Measurements from ENCODE around the gene GNS. TPM values are rescaled to one million over a fixed set of nuclear protein-coding genes. Genes with fewer than 3 reads are reported as not detected.

The GNS gene
- total RNA-seq, 1 donor from 2014 or later: 21.3 TPM

DNA sequence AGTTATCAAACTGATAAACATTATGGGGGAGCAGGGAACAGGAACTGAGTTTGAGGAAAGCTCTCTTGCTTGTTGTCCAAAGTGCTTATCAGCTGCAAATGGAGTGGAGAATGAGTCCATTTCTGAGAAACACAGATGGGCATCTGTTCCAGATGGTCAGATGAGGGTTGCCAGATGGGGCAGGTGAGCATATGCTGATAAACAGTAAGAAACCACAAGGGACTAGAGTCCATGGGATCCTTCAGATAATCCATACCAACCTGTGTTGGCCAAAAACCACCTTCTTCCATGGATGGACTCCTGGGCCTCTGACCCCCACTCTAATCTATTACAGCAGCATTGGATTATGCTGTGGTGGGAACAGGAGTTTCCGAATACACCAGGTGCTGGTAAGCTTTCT, 38.3 kb downstream of the GNS start:
- H3K4me1 Mint-ChIP-seq (ENCODE audit: low read depth): peaks cover 16% of the 10 kb centered on the region
- H3K36me3 Mint-ChIP-seq (ENCODE audit: low read depth): peaks cover 29% of the 10 kb centered on the region
- H3K4me3 Mint-ChIP-seq: no peak overlapping the region
- intact Hi-C loops (cut with micrococcal nuclease): no loop called here
- H3K27me3 Mint-ChIP-seq (ENCODE audit: insufficient read depth): no peaks in the 10 kb centered on the region
- no peak overlapping the region for H3K27ac Mint-ChIP-seq
- DNase-seq (ENCODE audit: low spot score): no peak
- H3K9me3 Mint-ChIP-seq: no peaks in the 10 kb centered on the region

DNA sequence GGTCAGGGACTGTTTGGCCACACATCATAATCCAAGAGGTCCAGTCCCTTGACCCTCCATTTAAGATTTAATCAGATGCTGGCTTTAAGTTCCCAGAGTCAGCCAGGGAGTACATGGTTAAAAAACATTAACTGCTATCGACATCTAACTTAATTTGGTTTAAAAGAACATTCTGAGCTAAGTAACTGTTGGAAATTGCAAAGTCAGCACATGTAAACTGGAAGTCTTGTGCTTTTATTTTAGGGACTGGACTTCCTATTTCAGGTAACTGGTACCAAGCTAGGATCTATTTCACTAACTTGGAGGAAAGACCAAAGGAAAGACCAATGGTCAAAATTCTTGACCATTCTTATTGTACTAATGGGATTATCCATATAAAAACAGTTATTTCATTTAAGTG, 40.6 kb downstream of the GNS start:
- Mint-ChIP-seq H3K4me3 (no peak overlapping the region), H3K27me3 (ENCODE audit: insufficient read depth) (no peaks in the 10 kb centered on the region), H3K4me1 (ENCODE audit: low read depth) (peaks cover 33% of the 10 kb centered on the region), H3K9me3 (no peaks in the 10 kb centered on the region), H3K27ac (no peak overlapping the region), H3K36me3 (ENCODE audit: low read depth) (peaks cover 43% of the 10 kb centered on the region)
- intact Hi-C loops (cut with micrococcal nuclease): no loop called here
- DNase-seq (ENCODE audit: low spot score): no peak

DNA sequence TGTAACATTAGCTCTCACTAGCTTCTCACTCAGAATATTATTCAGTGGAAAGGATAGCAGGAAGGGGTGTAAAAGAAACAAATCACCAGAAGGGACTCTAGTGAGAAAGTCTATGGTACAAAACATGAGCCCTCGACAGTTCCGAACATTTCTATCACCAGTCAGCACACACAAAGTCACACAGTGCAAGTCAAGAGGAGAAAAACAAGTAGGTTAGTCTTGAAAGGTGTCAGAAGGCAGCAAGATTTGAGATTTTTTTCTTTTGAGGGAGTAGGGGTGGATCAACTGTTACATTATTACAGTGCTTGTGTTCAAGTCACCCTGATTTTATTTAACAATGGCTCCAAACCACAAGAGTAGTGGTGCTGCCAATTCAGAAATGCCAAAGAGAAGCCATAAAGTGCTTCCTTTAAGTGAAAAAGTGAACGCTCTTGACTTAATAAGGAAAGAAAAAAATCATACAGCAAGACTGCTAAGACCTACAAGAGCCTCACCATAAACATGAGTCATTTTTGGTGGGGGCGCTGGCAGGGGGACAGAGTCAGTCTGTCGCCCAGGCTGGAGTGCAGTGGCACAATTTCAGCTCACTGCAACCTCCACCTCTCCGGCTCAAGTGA, 42.3 kb downstream of the GNS start:
- peaks cover 40% of the 10 kb centered on the region for H3K36me3 Mint-ChIP-seq (ENCODE audit: low read depth)

DNA sequence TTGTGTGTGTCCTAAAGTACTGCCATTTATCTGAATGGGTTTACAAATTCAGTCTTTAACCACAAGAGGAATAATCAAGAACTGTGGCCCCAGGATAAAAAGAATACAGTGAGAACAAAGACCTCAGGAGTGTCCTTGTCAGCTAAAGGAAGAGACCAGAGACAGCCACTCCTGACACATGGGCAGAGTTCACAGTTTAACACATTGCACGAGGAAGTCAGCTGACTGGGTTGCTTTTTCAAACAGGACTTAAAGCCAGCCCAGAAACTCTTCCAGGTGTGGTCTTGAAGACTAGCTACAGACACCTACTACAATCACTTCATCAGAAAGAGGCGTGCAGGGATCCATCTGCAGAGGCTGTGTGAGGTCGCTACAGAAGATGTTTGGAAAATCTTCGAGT, 42.8 kb downstream of the GNS start:
- Mint-ChIP-seq H3K4me3 (no peak overlapping the region), H3K27me3 (ENCODE audit: insufficient read depth) (no peaks in the 10 kb centered on the region), H3K36me3 (ENCODE audit: low read depth) (peaks cover 39% of the 10 kb centered on the region), H3K9me3 (no peaks in the 10 kb centered on the region), H3K27ac (peak overlapping the region; percentile 36), H3K4me1 (ENCODE audit: low read depth) (peaks cover 35% of the 10 kb centered on the region)
- intact Hi-C loops (cut with micrococcal nuclease): no loop called here
- no peak for DNase-seq (ENCODE audit: low spot score)

More for the DNA sequence above, 42.3 kb downstream of the GNS start:
- Mint-ChIP-seq H3K9me3 (no peaks in the 10 kb centered on the region), H3K4me3 (no peak overlapping the region), H3K4me1 (ENCODE audit: low read depth) (peaks cover 35% of the 10 kb centered on the region), H3K27me3 (ENCODE audit: insufficient read depth) (no peaks in the 10 kb centered on the region), H3K27ac (peak overlapping the region; percentile 36)
- DNase-seq (ENCODE audit: low spot score): no peak
- intact Hi-C loops (cut with micrococcal nuclease): no loop called here

DNA sequence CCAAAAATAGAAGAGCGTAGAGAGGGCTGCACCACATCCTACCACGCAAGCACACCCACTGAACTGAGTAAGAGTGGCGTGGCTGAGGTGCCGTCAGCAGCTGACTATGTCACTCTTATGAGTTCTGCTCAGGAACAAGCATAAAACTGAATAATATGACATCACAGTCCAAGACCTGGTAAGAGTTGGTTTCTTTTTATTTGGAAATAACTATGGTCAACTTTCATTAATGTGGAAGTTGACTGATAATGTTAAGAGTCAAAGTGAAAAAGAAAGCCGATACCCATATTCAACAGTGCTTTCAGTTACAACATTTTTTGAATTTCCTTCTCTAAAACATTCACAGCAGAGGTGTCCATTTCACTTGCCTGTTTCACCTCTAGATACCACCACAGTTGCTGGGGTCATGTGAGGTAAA, 44.6 kb downstream of the GNS start:
- H3K4me3 Mint-ChIP-seq: no peak overlapping the region
- no peaks in the 10 kb centered on the region for H3K27me3 Mint-ChIP-seq (ENCODE audit: insufficient read depth)
- peaks cover 32% of the 10 kb centered on the region for H3K36me3 Mint-ChIP-seq (ENCODE audit: low read depth)
- no peak for DNase-seq (ENCODE audit: low spot score)
- H3K4me1 Mint-ChIP-seq (ENCODE audit: low read depth): peaks cover 35% of the 10 kb centered on the region
- intact Hi-C loops (cut with micrococcal nuclease): no loop called here
- no peaks in the 10 kb centered on the region for H3K9me3 Mint-ChIP-seq
- H3K27ac Mint-ChIP-seq: no peak overlapping the region

DNA sequence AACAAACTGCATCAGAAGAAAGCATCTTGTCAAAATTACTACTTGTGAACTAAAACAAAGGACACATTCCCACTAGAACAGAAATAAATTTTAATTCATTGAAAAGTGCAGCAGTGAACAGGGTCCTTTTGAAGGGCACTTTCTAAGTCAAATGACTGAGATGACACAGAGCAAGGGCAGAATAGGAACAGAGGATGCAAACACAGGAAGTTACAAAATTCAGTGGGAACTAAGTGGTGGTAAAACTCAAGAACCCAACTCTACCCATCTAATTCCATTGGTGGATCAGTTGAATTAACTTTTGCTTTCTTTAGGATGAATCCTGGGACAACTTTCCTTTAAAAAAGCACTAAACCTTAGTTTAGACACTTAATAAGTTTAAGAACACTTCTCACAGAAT, 45.8 kb downstream of the GNS start:
- H3K27me3 Mint-ChIP-seq (ENCODE audit: insufficient read depth): no peaks in the 10 kb centered on the region
- peaks cover 35% of the 10 kb centered on the region for H3K4me1 Mint-ChIP-seq (ENCODE audit: low read depth)
- H3K9me3 Mint-ChIP-seq: no peaks in the 10 kb centered on the region
- no peak for DNase-seq (ENCODE audit: low spot score)
- no peak overlapping the region for H3K4me3 Mint-ChIP-seq
- no peak overlapping the region for H3K27ac Mint-ChIP-seq
- intact Hi-C loops (cut with micrococcal nuclease): no loop called here
- peaks cover 32% of the 10 kb centered on the region for H3K36me3 Mint-ChIP-seq (ENCODE audit: low read depth)

DNA sequence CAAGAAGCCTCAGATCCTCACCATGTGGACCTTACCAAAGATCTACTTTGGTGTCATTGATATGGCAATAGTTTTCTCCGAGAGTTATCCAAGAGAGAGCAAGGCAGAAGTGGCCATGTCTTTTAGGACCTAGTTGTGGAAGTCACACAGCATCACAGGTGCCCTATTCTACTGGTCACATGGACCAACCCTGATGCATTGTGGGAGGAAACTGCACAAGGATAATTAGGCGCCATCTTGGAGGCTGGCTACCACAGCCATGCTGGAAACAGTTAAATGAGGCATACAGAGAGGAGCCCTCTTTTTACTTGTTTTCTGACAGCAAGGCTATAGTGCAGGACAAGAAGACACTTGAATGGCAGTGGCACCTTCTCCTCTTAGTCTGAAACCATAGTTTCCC, 49.8 kb downstream of the GNS start:
- Mint-ChIP-seq H3K27ac (no peak overlapping the region), H3K4me1 (ENCODE audit: low read depth) (peaks cover 14% of the 10 kb centered on the region), H3K27me3 (ENCODE audit: insufficient read depth) (no peaks in the 10 kb centered on the region), H3K36me3 (ENCODE audit: low read depth) (peaks cover 12% of the 10 kb centered on the region), H3K4me3 (no peak overlapping the region), H3K9me3 (no peaks in the 10 kb centered on the region)
- intact Hi-C loops (cut with micrococcal nuclease): no loop called here
- DNase-seq (ENCODE audit: low spot score): no peak

DNA sequence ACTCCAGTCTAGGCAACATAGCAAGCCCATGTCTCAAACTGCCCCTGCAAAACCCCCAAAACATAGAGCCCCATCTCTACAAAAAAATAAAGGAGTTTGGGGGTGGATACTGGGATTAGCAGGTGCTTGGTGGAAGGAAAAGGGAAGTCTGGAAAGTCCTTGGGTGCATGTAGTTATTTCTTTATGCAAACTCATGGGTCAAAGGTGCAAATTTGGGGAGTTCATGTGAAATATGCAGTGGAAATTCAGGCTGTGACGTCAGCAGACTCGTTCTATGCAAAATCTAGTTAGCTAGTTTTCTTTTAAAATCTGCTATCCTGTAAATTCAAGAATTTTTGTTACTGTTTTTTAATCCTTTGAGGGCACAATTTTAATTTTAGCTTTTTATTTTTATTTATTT, 51.3 kb downstream of the GNS start:
- Mint-ChIP-seq H3K36me3 (ENCODE audit: low read depth) (peaks cover 8% of the 10 kb centered on the region), H3K27ac (no peak overlapping the region), H3K4me1 (ENCODE audit: low read depth) (no peaks in the 10 kb centered on the region), H3K4me3 (no peak overlapping the region), H3K9me3 (no peaks in the 10 kb centered on the region), H3K27me3 (ENCODE audit: insufficient read depth) (no peaks in the 10 kb centered on the region)
- DNase-seq (ENCODE audit: low spot score): no peak
- intact Hi-C loops (cut with micrococcal nuclease): no loop called here

DNA sequence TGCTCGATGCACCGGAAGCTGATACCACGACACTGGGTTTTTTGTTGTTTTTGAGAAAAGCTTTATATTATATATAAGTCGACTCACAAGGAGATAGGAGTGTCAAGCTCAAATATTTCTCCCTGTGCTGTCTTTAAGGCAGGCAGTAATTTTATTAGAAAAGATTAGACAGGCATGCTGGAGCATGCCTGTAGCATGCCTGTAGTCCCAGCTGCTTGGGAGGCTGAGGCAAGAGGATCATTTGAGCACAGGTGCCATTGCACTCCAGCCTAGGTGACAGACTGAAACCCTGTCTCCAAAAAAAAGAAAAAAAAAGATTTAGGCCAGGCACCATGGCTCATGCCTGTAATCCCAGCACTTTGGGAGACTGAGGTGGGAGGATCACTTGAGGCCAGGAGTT, 51.8 kb downstream of the GNS start:
- no peaks in the 10 kb centered on the region for H3K4me1 Mint-ChIP-seq (ENCODE audit: low read depth)
- H3K36me3 Mint-ChIP-seq (ENCODE audit: low read depth): peaks cover 8% of the 10 kb centered on the region
- H3K4me3 Mint-ChIP-seq: no peak overlapping the region
- intact Hi-C loops (cut with micrococcal nuclease): no loop called here
- no peak for DNase-seq (ENCODE audit: low spot score)
- no peak overlapping the region for H3K27ac Mint-ChIP-seq
- no peaks in the 10 kb centered on the region for H3K9me3 Mint-ChIP-seq
- H3K27me3 Mint-ChIP-seq (ENCODE audit: insufficient read depth): no peaks in the 10 kb centered on the region

DNA sequence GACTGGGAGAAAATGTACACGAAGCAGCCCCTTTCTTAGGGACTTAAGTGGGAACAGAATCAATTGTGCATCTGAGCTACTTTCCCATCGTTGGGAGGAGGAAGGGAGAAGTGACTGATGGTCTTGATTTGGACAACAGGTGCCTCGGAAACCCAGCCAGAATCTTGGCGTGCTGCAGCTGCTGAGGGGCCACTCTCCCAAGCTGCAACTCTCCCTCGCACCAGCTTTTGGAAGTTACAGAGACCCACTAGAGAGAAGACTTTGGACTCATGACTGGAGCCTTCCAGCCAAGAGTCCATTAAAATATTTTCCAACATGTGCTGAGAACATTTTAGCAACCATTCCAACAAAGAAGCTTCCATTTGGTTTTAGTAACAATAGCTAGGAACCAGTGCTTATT, 52.3 kb downstream of the GNS start:
- intact Hi-C loops (cut with micrococcal nuclease): no loop called here
- Mint-ChIP-seq H3K36me3 (ENCODE audit: low read depth) (peaks cover 11% of the 10 kb centered on the region), H3K4me3 (no peak overlapping the region), H3K4me1 (ENCODE audit: low read depth) (no peaks in the 10 kb centered on the region), H3K27me3 (ENCODE audit: insufficient read depth) (no peaks in the 10 kb centered on the region), H3K9me3 (no peaks in the 10 kb centered on the region), H3K27ac (no peak overlapping the region)
- no peak for DNase-seq (ENCODE audit: low spot score)

DNA sequence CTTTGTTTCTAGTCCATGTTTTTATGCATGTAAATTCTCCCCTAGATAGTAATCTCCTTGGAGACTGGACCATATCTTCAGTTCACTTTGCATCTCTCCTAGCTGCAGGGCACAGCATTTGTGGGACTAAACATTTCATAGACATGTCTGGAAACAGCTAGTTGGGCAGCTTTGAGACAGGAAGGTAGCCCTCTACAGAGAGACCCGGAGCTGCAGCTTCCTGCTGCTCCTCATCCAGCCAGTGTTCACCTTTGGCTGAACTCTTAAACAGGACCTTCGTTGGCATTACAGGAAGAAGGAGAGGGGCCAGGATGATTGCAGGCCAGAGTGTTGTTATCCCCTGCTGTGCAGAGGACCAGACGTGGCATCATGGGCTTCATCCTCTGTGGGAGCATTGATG, 52.9 kb downstream of the GNS start:
- intact Hi-C loops (cut with micrococcal nuclease): no loop called here
- no peaks in the 10 kb centered on the region for H3K9me3 Mint-ChIP-seq
- peaks cover 3% of the 10 kb centered on the region for H3K4me1 Mint-ChIP-seq (ENCODE audit: low read depth)
- no peak overlapping the region for H3K27ac Mint-ChIP-seq
- H3K27me3 Mint-ChIP-seq (ENCODE audit: insufficient read depth): no peaks in the 10 kb centered on the region
- DNase-seq (ENCODE audit: low spot score): no peak
- H3K4me3 Mint-ChIP-seq: no peak overlapping the region
- H3K36me3 Mint-ChIP-seq (ENCODE audit: low read depth): peaks cover 9% of the 10 kb centered on the region

DNA sequence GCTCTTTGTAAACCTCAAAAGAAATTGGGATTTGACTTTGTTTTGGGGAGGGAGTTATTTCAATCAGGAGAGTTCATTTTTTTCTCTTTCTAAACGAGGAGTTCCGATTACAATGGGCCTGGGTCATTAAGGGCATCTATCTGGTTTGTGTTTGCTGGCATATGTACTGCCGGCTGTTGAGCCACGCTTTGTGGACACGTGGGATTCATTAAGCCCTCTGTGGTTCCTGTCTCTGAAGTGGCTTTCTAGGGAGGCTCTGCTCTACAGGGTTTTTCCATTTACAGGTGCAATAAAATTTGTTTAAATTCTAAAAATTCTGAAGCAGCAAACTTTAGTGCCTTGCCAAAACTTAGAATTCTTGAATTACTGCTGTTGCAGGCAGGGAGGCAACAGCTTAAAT, 57.9 kb downstream of the GNS start:
- Mint-ChIP-seq H3K4me1 (ENCODE audit: low read depth) (peaks cover 35% of the 10 kb centered on the region), H3K27ac (peak overlapping the region; percentile 64), H3K9me3 (no peaks in the 10 kb centered on the region), H3K4me3 (peak overlapping the region; percentile 19), H3K27me3 (ENCODE audit: insufficient read depth) (no peaks in the 10 kb centered on the region), H3K36me3 (ENCODE audit: low read depth) (peaks cover 16% of the 10 kb centered on the region)
- intact Hi-C loops (cut with micrococcal nuclease): no loop called here
- DNase-seq (ENCODE audit: low spot score): no peak

DNA sequence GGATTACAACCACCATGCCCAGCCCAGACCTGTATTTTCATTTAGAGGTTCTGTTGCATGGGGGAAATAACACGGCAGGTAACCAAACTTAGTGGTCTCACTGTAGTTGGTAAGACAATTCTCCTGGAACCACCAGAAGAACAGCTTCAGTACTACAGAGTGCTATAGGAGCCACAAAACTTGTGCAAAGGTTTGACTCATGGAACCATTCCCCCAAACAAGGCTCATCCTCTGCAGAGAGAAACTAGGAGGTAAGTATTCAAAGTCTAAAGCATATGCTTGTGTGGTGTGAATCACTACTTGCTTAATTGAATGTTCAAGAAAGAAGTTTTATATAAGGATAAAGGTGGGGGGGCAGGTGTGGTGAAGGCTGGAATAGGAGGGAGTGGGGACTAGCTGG, 58.7 kb downstream of the GNS start:
- peaks cover 16% of the 10 kb centered on the region for H3K36me3 Mint-ChIP-seq (ENCODE audit: low read depth)
- no peaks in the 10 kb centered on the region for H3K27me3 Mint-ChIP-seq (ENCODE audit: insufficient read depth)
- H3K9me3 Mint-ChIP-seq: no peaks in the 10 kb centered on the region
- intact Hi-C loops (cut with micrococcal nuclease): no loop called here
- H3K27ac Mint-ChIP-seq: peak overlapping the region; percentile 64
- peaks cover 43% of the 10 kb centered on the region for H3K4me1 Mint-ChIP-seq (ENCODE audit: low read depth)
- H3K4me3 Mint-ChIP-seq: peak overlapping the region; percentile 27
- no peak for DNase-seq (ENCODE audit: low spot score)

DNA sequence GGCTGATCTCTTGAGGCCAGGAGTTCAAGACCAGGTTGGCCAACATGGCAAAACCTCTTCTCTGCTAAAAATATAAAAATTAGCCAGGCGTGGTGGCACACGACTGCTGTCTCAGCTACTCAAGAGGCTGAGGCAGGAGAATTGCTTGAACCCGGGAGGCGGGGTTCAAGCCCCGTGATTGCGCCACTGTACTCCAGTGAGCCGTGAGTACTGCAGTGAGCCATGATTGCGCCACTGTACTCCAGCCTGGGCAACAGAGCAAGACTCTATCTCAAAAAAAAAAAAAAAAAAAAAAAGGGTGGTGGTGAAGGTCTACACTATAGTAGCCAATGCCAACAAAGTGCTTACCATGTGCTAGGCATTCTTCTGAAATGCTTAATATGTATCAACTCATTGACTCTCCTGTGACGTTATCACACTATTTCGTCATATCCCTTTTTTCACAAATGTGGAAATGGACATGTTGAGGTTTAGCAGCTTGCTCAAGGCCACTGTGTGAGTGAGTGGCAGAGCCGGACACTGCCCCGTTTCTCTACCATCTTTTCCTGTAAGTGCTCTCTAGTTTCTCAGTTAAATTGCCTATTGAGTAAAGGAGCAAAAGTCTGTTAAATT, 59.6 kb downstream of the GNS start:
- Mint-ChIP-seq H3K36me3 (ENCODE audit: low read depth) (peaks cover 24% of the 10 kb centered on the region), H3K9me3 (no peaks in the 10 kb centered on the region), H3K4me1 (ENCODE audit: low read depth) (peaks cover 52% of the 10 kb centered on the region), H3K27ac (peak overlapping the region; percentile 4), H3K4me3 (no peak overlapping the region), H3K27me3 (ENCODE audit: insufficient read depth) (no peaks in the 10 kb centered on the region)
- no peak for DNase-seq (ENCODE audit: low spot score)
- intact Hi-C loops (cut with micrococcal nuclease): no loop called here

Measured in activated T-helper 1 cell treated with anti-CD3 and anti-CD28 coated beads, Interleukin-12 subunit alpha, Interleukin-12 subunit beta, Interleukin-2, Interleukin-4 antibody, amounts not matched to agents 30 ng/mL and 10 ng/mL and 1 ng/mL, durations not matched to agents 14 hours and 24 hours and 36 hours (primary cell).